Naive thymus-derived CD8-positive, alpha-beta T cell (primary cell): ENCODE data around the gene CAPN1. TPM values are rescaled to one million over a fixed set of nuclear protein-coding genes. Genes with fewer than 3 reads are reported as not detected.
"Not testable (repeated sequence)": the region's sequence is repeated elsewhere in the genome, so short reads cannot be mapped to it uniquely, and the experiment has no call there.

Experiments
- ATAC-seq, 2 donors: fragments of 150-1000 bp; cut with Tn5 transposase in 1 of 2; sonication (Bioruptor Pico), chemical (Tn5 transposase) in 1 of 2; 1 replicate in 1 of 2; 2 replicates in 1 of 2; pipeline ENCODE4 v1.10.0; 2021; ENCODE audit warnings: mild to moderate bottlenecking in 2 of 2, moderate library complexity in 2 of 2
- POLR2A ChIA-PET: fragments of 350-600 bp; sonication (Branson Sonifier 250); formaldehyde crosslinking; loops from one replicate; lab custom pipeline; 2021; ENCODE audit warnings: antibody characterized with exemption; lab: Charles Lee
- DNase-seq, 10 donors: peaks; one replicate each; pipeline versions ENCODE4 v3.0.0 to v3.0.0-alpha.2; 2020 to 2022
- H3K27ac Mint-ChIP-seq, 10 donors: one replicate each; pipeline ENCODE4 v1.8.0; 2020 to 2022; ENCODE audit warnings: mild to moderate bottlenecking in 10 of 10, mixed read lengths in 10 of 10, moderate library complexity in 4 of 10, inconsistent platforms in 1 of 10
- H3K27me3 Mint-ChIP-seq, 5 donors: one replicate each; pipeline ENCODE4 v1.8.0; 2021 to 2022; ENCODE audit warnings: mixed read lengths in 5 of 5
- H3K36me3 Mint-ChIP-seq, 3 donors: one replicate each; pipeline ENCODE4 v1.8.0; 2020 to 2022; ENCODE audit warnings: mixed read lengths in 3 of 3, mild to moderate bottlenecking in 2 of 3, inconsistent platforms in 1 of 3
- H3K4me1 Mint-ChIP-seq, 4 donors: one replicate each; pipeline ENCODE4 v1.8.0; 2021 to 2022; ENCODE audit warnings: mixed read lengths in 4 of 4
- H3K4me3 Mint-ChIP-seq, 10 donors: one replicate each; pipeline ENCODE4 v1.8.0; 2020 to 2022; ENCODE audit warnings: mild to moderate bottlenecking in 10 of 10, mixed read lengths in 10 of 10, moderate library complexity in 6 of 10, inconsistent platforms in 1 of 10
- H3K9me3 Mint-ChIP-seq, 9 donors: one replicate each; pipeline ENCODE4 v1.8.0; 2020 to 2022; ENCODE audit warnings: mixed read lengths in 9 of 9, mild to moderate bottlenecking in 3 of 9, inconsistent platforms in 1 of 9, moderate library complexity in 1 of 9
- polyA plus RNA-seq, 3 donors: library from polyadenylated mRNA; unstranded; fragments of 300-500 nt; fragmentation: Illumina TruSeq; gene quantifications; one replicate each; pipeline ENCODE4 v1.2.3, GENCODE V29; 2021
- total RNA-seq, 8 experiments: library from RNA in 2 of 8; stranded (reverse) in 2 of 8; gene quantifications; one replicate each; pipeline ENCODE4 v1.2.3 and lab custom pipeline; 2021 to 2026

The CAPN1 gene
- total and polyA plus RNA-seq, 5 experiments from 2014 or later: 75.6 to 106 (median 79.2) TPM

- POLR2A ChIA-PET: interaction anchor here (0.7 kb wide), 2 partner anchors 79 to 126 kb away, joined by 3 read pairs; no protein-coding TSS in a partner anchor
Observed at GRCh38 chr11:65165410-65166317, 16.1 kb upstream of the CAPN1 start.

GRCh38 chr11:65166893-65167292 lies 14.8 kb upstream of the CAPN1 start:
- Mint-ChIP-seq H3K4me1 (peaks cover 0 to 10% (median under 1%) of the 10 kb centered on the region in 4 donors), H3K36me3 (no peaks in the 10 kb centered on the region), H3K4me3 (no peak overlapping the region), H3K27me3 (no peaks in the 10 kb centered on the region), H3K27ac (no peak overlapping the region), H3K9me3 (no peaks in the 10 kb centered on the region)
- no peak for DNase-seq
- POLR2A ChIA-PET: no interaction called here
- no peak for ATAC-seq

More at GRCh38 chr11:65165410-65166317, 16.1 kb upstream of the CAPN1 start:
- no peaks in the 10 kb centered on the region for H3K36me3 Mint-ChIP-seq
- H3K27ac Mint-ChIP-seq: peak overlapping the region in 1 of 10 donors; percentile 32
- DNase-seq: no peak
- ATAC-seq: no peak
- H3K9me3 Mint-ChIP-seq: no peaks in the 10 kb centered on the region
- H3K4me1 Mint-ChIP-seq: peaks cover 0 to 10% (median under 1%) of the 10 kb centered on the region in 4 donors
- no peaks in the 10 kb centered on the region for H3K27me3 Mint-ChIP-seq
- H3K4me3 Mint-ChIP-seq: no peak overlapping the region

GRCh38 chr11:65167656-65168055 lies 14.1 kb upstream of the CAPN1 start:
- ATAC-seq: no peak
- H3K4me1 Mint-ChIP-seq: peaks cover 0 to 10% (median under 1%) of the 10 kb centered on the region in 4 donors
- no peak overlapping the region for H3K4me3 Mint-ChIP-seq

GRCh38 chr11:65169164-65169641 lies 12.5 kb upstream of the CAPN1 start:
- POLR2A ChIA-PET: no interaction called here
- Mint-ChIP-seq H3K4me1 (peaks cover 0 to 10% (median under 1%) of the 10 kb centered on the region in 4 donors), H3K36me3 (no peaks in the 10 kb centered on the region), H3K4me3 (no peak overlapping the region), H3K27me3 (no peaks in the 10 kb centered on the region), H3K27ac (peak overlapping the region in 5 of 10 donors; percentile 47 to 71 (median 63)), H3K9me3 (no peaks in the 10 kb centered on the region)
- ATAC-seq (no peak), DNase-seq (no peak)

More at GRCh38 chr11:65167656-65168055, 14.1 kb upstream of the CAPN1 start:
- Mint-ChIP-seq H3K27ac (no peak overlapping the region), H3K9me3 (no peaks in the 10 kb centered on the region), H3K36me3 (no peaks in the 10 kb centered on the region), H3K27me3 (no peaks in the 10 kb centered on the region)
- POLR2A ChIA-PET: no interaction called here
- DNase-seq: no peak

- POLR2A ChIA-PET: no interaction called here
- Mint-ChIP-seq H3K27me3 (no peaks in the 10 kb centered on the region), H3K4me1 (peaks cover 0 to 10% (median 0%) of the 10 kb centered on the region in 4 donors), H3K27ac (peak within 1 kb of the TSS in 5 of 10 donors; percentile 47 to 71 (median 63)), H3K9me3 (no peaks in the 10 kb centered on the region), H3K4me3 (no peak within 1 kb of the TSS), H3K36me3 (no peaks in the 10 kb centered on the region)
- ATAC-seq (no peak), DNase-seq (no peak)
Observed at GRCh38 chr11:65170058-65170534, 11.6 kb upstream of the CAPN1 start, which contains the start of gene SPDYC. Gene SPDYC, plus strand, starts transcription at chr11:65170233. Its CDS starts 1,125 bp downstream, at chr11:65171358.

- no peak overlapping the region for H3K4me3 Mint-ChIP-seq
- DNase-seq (no peak), ATAC-seq (no peak)
- no peak overlapping the region for H3K27ac Mint-ChIP-seq
- no peaks in the 10 kb centered on the region for H3K27me3 Mint-ChIP-seq
- no peaks in the 10 kb centered on the region for H3K9me3 Mint-ChIP-seq
- H3K4me1 Mint-ChIP-seq: peaks cover 0 to 10% (median 0%) of the 10 kb centered on the region in 4 donors
- POLR2A ChIA-PET: no interaction called here
- H3K36me3 Mint-ChIP-seq: no peaks in the 10 kb centered on the region
Observed at GRCh38 chr11:65172600-65172999, 9.1 kb upstream of the CAPN1 start.

GRCh38 chr11:65174571-65175010 lies 7.1 kb upstream of the CAPN1 start:
- DNase-seq, H3K27me3 Mint-ChIP-seq, H3K9me3 Mint-ChIP-seq, POLR2A ChIA-PET, H3K4me3 Mint-ChIP-seq, H3K36me3 Mint-ChIP-seq, ATAC-seq, H3K4me1 Mint-ChIP-seq, H3K27ac Mint-ChIP-seq: not testable (repeated sequence)

GRCh38 chr11:65180877-65181568 lies 705 bp upstream of the CAPN1 start:
- DNase-seq: peak; percentile 36 to 77 (median 55)
- H3K27me3 Mint-ChIP-seq: no peaks in the 10 kb centered on the region
- H3K9me3 Mint-ChIP-seq: no peaks in the 10 kb centered on the region
- peak overlapping the region; percentile 75 to 92 (median 86) for H3K27ac Mint-ChIP-seq
- peaks cover 9 to 34% (median 27%) of the 10 kb centered on the region in 4 donors for H3K4me1 Mint-ChIP-seq
- peak overlapping the region; percentile 85 to 96 (median 89) for H3K4me3 Mint-ChIP-seq
- ATAC-seq: peak; percentile 75 to 82
- H3K36me3 Mint-ChIP-seq: peaks cover 0 to 10% (median 0%) of the 10 kb centered on the region in 3 donors
- POLR2A ChIA-PET: interaction anchor here (0.6 to 3.4 kb wide), 11 partner anchors 25 to 1067 kb away, joined by 3 to 26 read pairs (median 3); partner anchors contain the start of genes FAU, MALAT1, MRPL49 and SYVN1

- no peak for DNase-seq
- no peak for ATAC-seq
- POLR2A ChIA-PET: interaction anchor here (0.5 to 3.4 kb wide), 16 partner anchors 11 to 812 kb away, joined by 3 to 26 read pairs (median 4); partner anchors contain the start of genes FAU, MRPL49, POLA2 and SYVN1
- peaks cover 0 to 25% (median 0%) of the 10 kb centered on the region in 3 donors for H3K36me3 Mint-ChIP-seq
- peak overlapping the region; percentile 61 to 93 (median 80) for H3K27ac Mint-ChIP-seq
- H3K9me3 Mint-ChIP-seq: no peaks in the 10 kb centered on the region
- peak overlapping the region; percentile 77 to 95 (median 88) for H3K4me3 Mint-ChIP-seq
- H3K4me1 Mint-ChIP-seq: peaks cover 15 to 34% (median 27%) of the 10 kb centered on the region in 4 donors
- H3K27me3 Mint-ChIP-seq: no peaks in the 10 kb centered on the region
Observed at GRCh38 chr11:65182258-65183170, 786 bp downstream of the CAPN1 start.

GRCh38 chr11:65183201-65183891 lies 1.6 kb downstream of the CAPN1 start:
- Mint-ChIP-seq H3K4me1 (peaks cover 15 to 34% (median 27%) of the 10 kb centered on the region in 4 donors), H3K27me3 (no peaks in the 10 kb centered on the region), H3K27ac (peak overlapping the region in 9 of 10 donors; percentile 6 to 89 (median 60)), H3K36me3 (peaks cover 0 to 28% (median 0%) of the 10 kb centered on the region in 3 donors), H3K9me3 (no peaks in the 10 kb centered on the region), H3K4me3 (peak overlapping the region; percentile 19 to 95 (median 76))
- POLR2A ChIA-PET: interaction anchor here (0.7 to 3.4 kb wide), 6 partner anchors 16 to 136 kb away, joined by 3 to 26 read pairs (median 12); partner anchors contain the start of genes FAU, MRPL49, SYVN1 and ZNHIT2
- ATAC-seq: no peak
- DNase-seq: no peak

GRCh38 chr11:65184146-65184545 lies 2.4 kb downstream of the CAPN1 start:
- Mint-ChIP-seq H3K36me3 (peaks cover 0 to 36% (median 0%) of the 10 kb centered on the region in 3 donors), H3K27ac (peak overlapping the region in 4 of 10 donors; percentile 35 to 77 (median 67))

More at GRCh38 chr11:65184146-65184545, 2.4 kb downstream of the CAPN1 start:
- ATAC-seq: no peak
- H3K27me3 Mint-ChIP-seq: no peaks in the 10 kb centered on the region
- POLR2A ChIA-PET: interaction anchor here (0.5 kb wide), 1 partner anchor 146 kb away, joined by 3 read pairs; no protein-coding TSS in a partner anchor
- H3K4me1 Mint-ChIP-seq: peaks cover 15 to 34% (median 27%) of the 10 kb centered on the region in 4 donors
- H3K4me3 Mint-ChIP-seq: peak overlapping the region in 3 of 10 donors; percentile 26 to 92 (median 80)
- no peak for DNase-seq
- no peaks in the 10 kb centered on the region for H3K9me3 Mint-ChIP-seq
